NCI-H2171 (cell line): Measurements from ENCODE around the gene IL1F10.

Experiments used
- DNase-seq: peaks from one replicate; lab custom pipeline; 2025; lab: John Stamatoyannopoulos, UW

Gene IL1F10

GRCh38 chr2:113058998-113059960, 8.5 kb upstream of the IL1F10 start, which contains the start of gene IL36RN:
TSS of gene IL36RN (plus strand) at chr2:113059198. CDS start at chr2:113059439, 241 bp downstream.
- DNase-seq = no peak

- no peak for DNase-seq
Measured at GRCh38 chr2:113060396-113060795, 7.4 kb upstream of the IL1F10 start.

- no peak for DNase-seq
Measured at GRCh38 chr2:113060796-113061195, 7.0 kb upstream of the IL1F10 start.

GRCh38 chr2:113061241-113061640, 6.5 kb upstream of the IL1F10 start:
- DNase-seq = no peak

GRCh38 chr2:113061896-113062770, 5.6 kb upstream of the IL1F10 start:
- no peak for DNase-seq

GRCh38 chr2:113064281-113064680, 3.5 kb upstream of the IL1F10 start:
- DNase-seq = no peak

GRCh38 chr2:113064898-113065297, 2.9 kb upstream of the IL1F10 start:
- DNase-seq = no peak

- no peak for DNase-seq
Measured at GRCh38 chr2:113068249-113068648, 479 bp downstream of the IL1F10 start.

GRCh38 chr2:113068706-113069485, 1.1 kb downstream of the IL1F10 start:
- DNase-seq = no peak

- DNase-seq = no peak
Measured at GRCh38 chr2:113069676-113070605, 2.2 kb downstream of the IL1F10 start.

GRCh38 chr2:113070606-113070975, 2.8 kb downstream of the IL1F10 start:
- no peak for DNase-seq

GRCh38 chr2:113072584-113072983, 4.8 kb downstream of the IL1F10 start:
- no peak for DNase-seq

GRCh38 chr2:113073325-113073834, 5.6 kb downstream of the IL1F10 start:
- DNase-seq = no peak

GRCh38 chr2:113075030-113075429, 7.3 kb downstream of the IL1F10 start:
- DNase-seq = no peak

GRCh38 chr2:113075600-113075999, 7.8 kb downstream of the IL1F10 start:
- DNase-seq = no peak

GRCh38 chr2:113076954-113077669, 9.3 kb downstream of the IL1F10 start:
- DNase-seq = no peak

- DNase-seq = no peak
Measured at GRCh38 chr2:113077921-113078320, 10.2 kb downstream of the IL1F10 start.

- no peak for DNase-seq
Measured at GRCh38 chr2:113078350-113078839, 10.6 kb downstream of the IL1F10 start.

GRCh38 chr2:113079131-113079530, 11.4 kb downstream of the IL1F10 start:
- no peak for DNase-seq

- DNase-seq = peak; percentile 2
Measured at GRCh38 chr2:113080134-113080533, 12.4 kb downstream of the IL1F10 start.
